Upper lobe of right lung (tissue), 1 donor: ENCODE measurements around the gene KRTAP5-3. TPM values are rescaled to one million over a fixed set of nuclear protein-coding genes. Genes with fewer than 3 reads are reported as not detected.
"Not testable (repeated sequence)": the region's sequence is repeated elsewhere in the genome, so short reads cannot be mapped to it uniquely, and the experiment has no call there.

Source experiments
- ATAC-seq: fragments of 200-7000 bp; cut with Tn5 transposase; one replicate; pipeline ENCODE4 v1.9.1; 2020; ENCODE audit warnings: mild to moderate bottlenecking, moderate library complexity
- DNase-seq: peaks from one replicate; pipeline ENCODE4 v3.0.0-alpha.2; 2020
- H3K27ac ChIP-seq: fragments of 200-600 bp; one replicate; pipeline ENCODE4 v1.8.0; 2022
- H3K27me3 ChIP-seq: fragments of 200-600 bp; one replicate; pipeline ENCODE4 v1.8.0; 2022; ENCODE audit warnings: mild to moderate bottlenecking
- H3K36me3 ChIP-seq: fragments of 200-600 bp; one replicate; pipeline ENCODE4 v1.8.0; 2022
- H3K4me1 ChIP-seq: fragments of 200-600 bp; one replicate; pipeline ENCODE4 v1.8.0; 2022
- H3K4me3 ChIP-seq: fragments of 200-600 bp; one replicate; pipeline ENCODE4 v1.8.0; 2022; ENCODE audit warnings: mild to moderate bottlenecking
- H3K9me3 ChIP-seq: fragments of 200-600 bp; one replicate; pipeline ENCODE4 v1.8.0; 2022
- intact Hi-C: fragments of 100-400 bp; cut with DNase I; formaldehyde crosslinking; loops from one replicate; pipeline ENCODE4 v1.11.0; 2022
- total RNA-seq: library from RNA; stranded (reverse); fragmentation: NEBNext Ultra II Directional; extraction: Animal tissue kit (Norgen Biotek cat#: 25700); gene quantifications from one replicate; pipeline ENCODE4 v1.2.1, GENCODE V29; 2021
- TF ChIP-seq, protein P1 (sequence below): fragments of 200-600 bp; IDR thresholded peaks from one replicate; pipeline ENCODE4 v1.8.0; 2022; ENCODE audit warnings: antibody characterized with exemption
- donor health status: DM: no; HTN: yes; CAD: no; lungs with severe emphysema.

The KRTAP5-3 gene
- total RNA-seq, 1 donor from 2014 or later, result not detected

DNA sequence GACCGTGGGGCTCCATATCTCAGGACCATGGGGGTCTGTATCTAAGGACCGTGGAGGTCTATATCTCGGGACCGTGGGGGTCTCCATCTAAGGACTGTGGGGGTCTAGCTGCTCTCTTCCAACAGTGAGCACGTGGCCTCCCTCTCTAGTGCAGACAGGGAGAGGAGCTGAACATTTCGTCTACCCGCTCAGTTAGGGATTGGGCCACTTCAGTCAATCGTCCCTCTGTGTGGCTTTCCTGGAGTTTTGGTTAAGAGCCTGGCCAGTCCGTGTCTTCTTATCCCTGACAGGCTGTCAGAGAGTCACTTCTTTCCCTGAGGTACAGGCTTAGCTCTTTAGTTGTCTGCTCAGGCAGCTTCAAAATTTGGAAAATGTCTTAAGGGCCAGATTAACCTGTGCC is 26.3 kb downstream of the KRTAP5-3 start:
- no peaks in the 10 kb centered on the region for H3K4me1 ChIP-seq
- ATAC-seq, result no peak
- intact Hi-C loops, result no loop called here

DNA sequence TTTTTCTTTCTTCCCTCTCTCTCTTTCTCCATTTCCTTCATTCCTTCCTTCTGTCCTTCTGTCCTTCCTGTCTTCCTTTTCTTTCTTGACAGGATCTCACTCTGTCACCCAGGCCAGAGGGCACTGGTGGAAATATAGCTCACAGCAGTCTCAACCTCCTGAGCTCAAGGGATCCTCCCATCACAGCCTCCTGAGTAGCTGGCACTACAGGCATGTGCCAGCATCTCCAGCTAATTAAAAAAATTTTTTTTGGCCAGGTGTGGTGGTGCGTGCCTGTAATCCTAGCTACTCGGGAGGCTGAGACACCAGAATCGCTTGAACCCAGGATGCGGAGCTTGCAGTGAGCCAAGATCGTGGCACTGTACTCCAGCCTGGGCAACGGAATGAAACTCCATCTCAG is 31.4 kb downstream of the KRTAP5-3 start:
- Histone ChIP-seq H3K27me3 (no peaks in the 10 kb centered on the region), H3K9me3 (no peaks in the 10 kb centered on the region), H3K36me3 (no peaks in the 10 kb centered on the region), H3K4me3 (no peak overlapping the region), H3K27ac (no peak overlapping the region), H3K4me1 (peaks cover 15% of the 10 kb centered on the region)
- TF ChIP-seq, protein P1, sequence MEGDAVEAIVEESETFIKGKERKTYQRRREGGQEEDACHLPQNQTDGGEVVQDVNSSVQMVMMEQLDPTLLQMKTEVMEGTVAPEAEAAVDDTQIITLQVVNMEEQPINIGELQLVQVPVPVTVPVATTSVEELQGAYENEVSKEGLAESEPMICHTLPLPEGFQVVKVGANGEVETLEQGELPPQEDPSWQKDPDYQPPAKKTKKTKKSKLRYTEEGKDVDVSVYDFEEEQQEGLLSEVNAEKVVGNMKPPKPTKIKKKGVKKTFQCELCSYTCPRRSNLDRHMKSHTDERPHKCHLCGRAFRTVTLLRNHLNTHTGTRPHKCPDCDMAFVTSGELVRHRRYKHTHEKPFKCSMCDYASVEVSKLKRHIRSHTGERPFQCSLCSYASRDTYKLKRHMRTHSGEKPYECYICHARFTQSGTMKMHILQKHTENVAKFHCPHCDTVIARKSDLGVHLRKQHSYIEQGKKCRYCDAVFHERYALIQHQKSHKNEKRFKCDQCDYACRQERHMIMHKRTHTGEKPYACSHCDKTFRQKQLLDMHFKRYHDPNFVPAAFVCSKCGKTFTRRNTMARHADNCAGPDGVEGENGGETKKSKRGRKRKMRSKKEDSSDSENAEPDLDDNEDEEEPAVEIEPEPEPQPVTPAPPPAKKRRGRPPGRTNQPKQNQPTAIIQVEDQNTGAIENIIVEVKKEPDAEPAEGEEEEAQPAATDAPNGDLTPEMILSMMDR, result no peak
- DNase-seq, result no peak
- intact Hi-C loops, result no loop called here
- no peak for ATAC-seq

More for the DNA sequence above, 26.3 kb downstream of the KRTAP5-3 start:
- TF ChIP-seq, protein P1, result no peak
- no peaks in the 10 kb centered on the region for H3K36me3 ChIP-seq
- H3K27ac ChIP-seq, result no peak overlapping the region
- H3K9me3 ChIP-seq, result no peaks in the 10 kb centered on the region
- no peaks in the 10 kb centered on the region for H3K27me3 ChIP-seq
- DNase-seq, result no peak
- H3K4me3 ChIP-seq, result no peak overlapping the region

DNA sequence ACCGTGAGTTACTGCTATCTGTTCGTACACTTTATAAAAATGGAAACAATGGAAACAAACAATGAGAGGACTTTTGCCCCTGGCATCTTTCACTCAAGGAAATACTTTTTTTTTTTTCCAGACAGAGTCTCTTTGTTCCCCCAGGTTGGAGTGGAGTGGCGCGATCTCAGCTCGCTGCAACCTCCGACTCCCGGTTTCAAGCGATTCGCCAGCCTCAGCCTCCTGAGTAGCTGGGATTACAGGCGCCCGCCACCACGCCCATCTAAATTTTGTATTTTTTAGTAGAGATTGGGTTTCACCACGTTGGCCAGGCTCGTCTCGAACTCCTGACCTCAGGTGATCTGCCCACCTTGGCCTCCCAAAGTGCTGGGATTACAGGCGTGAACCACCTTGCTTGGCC is 32.5 kb downstream of the KRTAP5-3 start:
- not testable (repeated sequence) for H3K27me3 ChIP-seq, DNase-seq

DNA sequence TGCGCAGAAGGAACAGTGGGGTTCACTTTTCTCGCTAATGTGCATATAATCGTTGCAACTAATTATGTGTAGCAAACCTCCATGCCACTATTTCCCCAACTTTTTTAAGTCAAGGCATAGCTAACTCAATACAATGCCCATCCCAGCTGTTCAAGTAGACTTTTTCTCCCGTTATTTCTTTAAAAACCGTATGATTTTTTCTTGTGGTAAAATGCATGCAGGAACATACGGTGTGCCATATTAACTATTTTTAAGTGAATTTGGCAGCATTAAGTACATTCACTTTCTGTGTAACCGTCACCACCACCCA is 33.4 kb downstream of the KRTAP5-3 start:
- TF ChIP-seq, protein P1, result no peak
- DNase-seq (no peak), ATAC-seq (no peak)
- no peaks in the 10 kb centered on the region for H3K9me3 ChIP-seq
- H3K4me3 ChIP-seq, result no peak overlapping the region
- H3K27me3 ChIP-seq, result no peaks in the 10 kb centered on the region
- peaks cover 15% of the 10 kb centered on the region for H3K4me1 ChIP-seq
- no peaks in the 10 kb centered on the region for H3K36me3 ChIP-seq
- H3K27ac ChIP-seq, result no peak overlapping the region
- intact Hi-C loops, result no loop called here

More for the DNA sequence above, 32.5 kb downstream of the KRTAP5-3 start:
- H3K27ac ChIP-seq, H3K9me3 ChIP-seq, H3K4me3 ChIP-seq, ATAC-seq, H3K36me3 ChIP-seq, intact Hi-C loops: not testable (repeated sequence)
- peaks cover 15% of the 10 kb centered on the region for H3K4me1 ChIP-seq

DNA sequence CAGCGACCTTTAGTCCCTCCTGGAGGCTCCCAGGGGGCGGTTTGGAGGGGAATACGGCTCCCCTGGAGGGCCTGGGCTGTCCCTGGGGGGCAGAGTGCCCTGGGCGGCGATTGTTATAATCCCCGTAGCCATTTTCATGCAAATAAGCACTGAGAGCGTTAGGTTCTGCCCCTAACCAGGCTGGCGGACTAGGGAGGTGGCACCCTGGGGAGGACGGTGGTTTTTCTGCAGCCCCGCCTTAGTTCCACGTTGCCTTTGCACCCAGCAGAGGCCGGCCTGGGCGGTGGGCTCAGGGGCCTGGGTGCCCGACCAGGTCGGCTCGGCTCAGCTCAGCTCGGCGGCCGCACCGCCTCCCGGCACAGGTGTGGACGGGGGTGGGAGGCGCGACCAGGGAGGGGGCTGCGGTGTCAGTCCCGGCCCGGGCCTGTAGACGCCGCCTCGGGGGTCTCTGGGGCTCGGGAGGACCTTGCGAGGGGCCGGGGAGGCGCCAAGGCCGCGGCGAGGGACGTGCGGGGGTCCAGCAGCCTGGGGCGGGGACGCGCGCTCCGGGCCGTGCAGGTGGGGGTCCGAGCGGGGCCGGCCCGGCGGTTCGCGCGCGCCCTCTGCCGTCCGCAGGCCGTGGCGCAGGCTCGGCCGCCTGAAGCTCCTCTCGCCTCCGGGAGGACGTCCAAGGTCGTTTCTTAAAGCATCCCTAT is 33.9 kb downstream of the KRTAP5-3 start:
- peak; percentile 73 for ATAC-seq
- H3K9me3 ChIP-seq, result no peaks in the 10 kb centered on the region
- H3K4me3 ChIP-seq, result peak overlapping the region; percentile 56
- peaks cover 15% of the 10 kb centered on the region for H3K4me1 ChIP-seq
- intact Hi-C loops, result no loop called here
- H3K36me3 ChIP-seq, result no peaks in the 10 kb centered on the region
- peak; percentile 77 for DNase-seq
- peak overlapping the region; percentile 55 for H3K27ac ChIP-seq
- H3K27me3 ChIP-seq, result no peaks in the 10 kb centered on the region
- TF ChIP-seq, protein P1, result peak; percentile 75

DNA sequence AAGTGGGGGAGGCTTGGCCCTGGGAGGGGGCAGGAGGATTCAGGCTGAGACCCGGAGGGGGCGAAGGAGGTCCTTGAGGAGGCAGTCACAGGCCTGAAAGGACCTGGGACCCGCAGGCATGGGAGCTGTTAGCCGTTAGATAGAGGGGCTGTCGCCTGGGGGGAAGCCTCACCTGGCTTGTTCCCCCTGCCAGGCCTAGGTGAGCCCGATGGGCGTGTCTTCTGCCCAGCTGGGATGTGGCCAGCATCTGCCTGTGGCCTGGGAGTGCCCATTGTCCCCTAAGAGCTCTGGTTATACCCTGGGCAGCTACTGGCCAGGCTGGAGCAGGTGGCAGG is 34.4 kb downstream of the KRTAP5-3 start:
- H3K27me3 ChIP-seq, result no peaks in the 10 kb centered on the region
- intact Hi-C loops, result no loop called here
- ATAC-seq (peak; percentile 67), DNase-seq (peak; percentile 86)
- H3K27ac ChIP-seq, result peak overlapping the region; percentile 55
- peaks cover 15% of the 10 kb centered on the region for H3K4me1 ChIP-seq
- H3K36me3 ChIP-seq, result no peaks in the 10 kb centered on the region
- peak overlapping the region; percentile 56 for H3K4me3 ChIP-seq
- no peaks in the 10 kb centered on the region for H3K9me3 ChIP-seq
- TF ChIP-seq, protein P1, result no peak
